GM21367 (cell line): ENCODE measurements around the gene SFXN5.

Experiments used
- ATAC-seq: cut with Tn5 transposase; IDR thresholded peaks from one replicate; pipeline ENCODE4 v1.9.1; 2021; ENCODE audit not compliant: unreplicated experiment

Gene SFXN5

GRCh38 chr2:72958542-72959385 lies 112.7 kb downstream of the SFXN5 start:
- ATAC-seq: no peak

DNA sequence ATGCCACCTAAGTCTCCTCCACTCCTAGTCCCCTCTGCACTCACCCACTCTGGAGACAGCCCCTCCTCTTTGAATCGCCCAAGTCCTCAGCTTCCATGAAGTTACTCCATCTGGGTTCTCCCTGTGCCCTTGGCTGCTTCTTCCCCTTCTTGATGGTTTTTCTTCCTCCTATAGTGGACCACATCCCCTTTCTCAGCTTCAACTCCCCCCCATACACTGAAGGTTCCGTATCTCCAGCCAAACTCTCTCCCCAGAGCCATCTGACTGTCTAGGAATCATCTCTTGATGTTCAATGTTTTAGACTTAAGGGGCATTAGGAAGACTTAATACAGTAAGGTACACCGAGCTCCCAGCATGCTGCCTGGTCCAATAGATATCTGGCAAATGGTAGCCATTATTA lies 114.6 kb downstream of the SFXN5 start:
- no peak for ATAC-seq

GRCh38 chr2:72956050-72956395 lies 115.5 kb downstream of the SFXN5 start:
- ATAC-seq: no peak

DNA sequence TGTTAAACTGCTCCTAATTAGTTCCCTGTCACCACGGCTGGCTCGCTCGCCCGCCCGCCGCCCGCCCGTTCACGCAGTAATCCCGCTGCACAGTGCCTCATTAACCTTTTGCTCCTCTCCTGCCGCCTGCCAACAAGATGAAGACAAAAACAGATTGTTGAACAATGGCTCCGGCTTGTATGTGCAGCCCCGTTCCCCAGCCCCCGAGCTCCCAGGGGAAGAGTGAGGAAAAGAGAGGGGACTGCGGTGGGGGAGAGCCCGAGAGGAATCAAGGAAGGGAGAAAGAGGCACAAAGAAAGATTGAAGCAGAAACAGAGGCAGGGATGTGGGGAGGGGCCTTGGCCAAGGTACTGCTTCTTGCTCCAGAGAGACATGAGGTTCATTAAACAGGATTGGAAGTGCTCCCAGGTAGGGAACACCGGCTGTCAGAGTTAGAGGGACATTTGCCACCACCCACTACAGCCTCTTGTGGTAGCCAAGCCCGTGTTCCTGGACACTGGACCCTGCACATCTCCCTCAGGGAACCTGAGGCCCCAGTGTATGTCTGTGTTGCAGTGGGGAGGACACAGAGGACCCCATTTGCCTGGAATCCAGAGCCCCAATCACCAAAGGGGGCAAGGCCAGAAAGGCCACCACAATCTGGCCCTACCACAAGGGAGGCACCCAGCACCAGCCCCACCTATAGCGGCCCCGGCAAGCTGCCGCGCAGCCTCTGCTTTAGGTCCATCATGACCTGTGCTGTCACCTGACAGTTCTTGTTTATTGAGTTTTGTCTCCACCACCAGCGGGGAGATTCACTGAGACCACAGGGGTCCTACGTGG lies 116.1 kb downstream of the SFXN5 start:
- no peak for ATAC-seq

DNA sequence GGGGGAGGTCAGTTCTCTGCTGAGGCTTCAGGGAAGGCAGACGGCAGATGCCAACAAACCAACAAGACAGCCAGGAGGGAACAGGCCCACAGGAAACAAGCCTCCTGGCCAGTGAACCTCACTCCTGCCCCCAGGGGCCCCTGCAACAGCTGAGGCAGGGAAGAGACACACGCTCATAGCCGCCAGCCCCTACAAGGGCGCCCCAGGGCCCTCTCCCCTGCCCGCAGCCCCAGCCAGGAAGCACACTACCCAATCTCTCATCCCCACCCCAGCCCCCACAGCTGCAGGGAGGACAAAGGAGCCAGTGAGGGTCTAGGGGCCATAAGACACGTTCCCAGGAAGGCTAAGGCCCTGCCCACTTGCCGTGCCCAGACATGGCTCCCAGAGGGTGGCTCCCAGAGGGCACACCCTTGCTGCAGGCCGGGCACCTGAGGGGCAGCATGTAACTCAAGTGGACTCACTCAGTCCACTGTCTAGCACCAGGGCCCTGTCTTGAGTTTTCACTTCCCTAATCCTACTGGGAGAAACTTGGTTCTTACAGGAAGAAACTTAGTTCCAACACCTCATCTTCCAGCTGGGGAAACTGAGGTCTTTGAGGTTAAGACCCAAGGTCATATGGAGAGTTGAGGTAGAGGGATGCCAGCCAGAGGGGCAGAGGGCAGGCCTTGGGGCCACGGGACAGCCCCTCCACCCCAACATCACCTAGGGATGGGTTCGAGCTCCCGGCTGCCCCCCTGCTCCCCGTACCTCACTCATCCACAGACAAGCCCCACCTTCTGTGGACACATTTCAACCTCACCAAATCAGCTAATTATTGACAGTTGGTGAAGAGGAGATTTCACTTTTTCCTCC lies 116.9 kb downstream of the SFXN5 start:
- ATAC-seq: no peak

- ATAC-seq: no peak
Observed at GRCh38 chr2:72953976-72954375, 117.5 kb downstream of the SFXN5 start.

DNA sequence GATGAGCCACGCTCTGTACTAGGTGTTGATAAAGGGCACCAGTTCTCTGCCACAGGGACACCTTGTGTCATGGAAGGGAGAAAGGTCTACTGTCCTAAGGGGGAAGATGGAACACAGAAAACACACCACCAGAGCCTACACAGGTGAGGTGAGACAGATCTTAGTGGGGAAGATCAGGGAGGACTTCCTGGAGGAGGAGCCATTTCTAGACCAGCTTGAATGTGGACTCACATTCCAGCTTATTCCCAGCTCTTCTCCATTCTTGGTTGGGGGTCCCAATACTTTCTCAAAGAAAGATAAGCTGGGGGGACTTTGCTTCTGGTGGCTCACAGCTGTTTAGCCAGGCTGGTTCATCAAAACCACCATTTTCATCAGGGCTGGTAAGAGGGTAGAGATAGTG lies 118.0 kb downstream of the SFXN5 start:
- no peak for ATAC-seq

DNA sequence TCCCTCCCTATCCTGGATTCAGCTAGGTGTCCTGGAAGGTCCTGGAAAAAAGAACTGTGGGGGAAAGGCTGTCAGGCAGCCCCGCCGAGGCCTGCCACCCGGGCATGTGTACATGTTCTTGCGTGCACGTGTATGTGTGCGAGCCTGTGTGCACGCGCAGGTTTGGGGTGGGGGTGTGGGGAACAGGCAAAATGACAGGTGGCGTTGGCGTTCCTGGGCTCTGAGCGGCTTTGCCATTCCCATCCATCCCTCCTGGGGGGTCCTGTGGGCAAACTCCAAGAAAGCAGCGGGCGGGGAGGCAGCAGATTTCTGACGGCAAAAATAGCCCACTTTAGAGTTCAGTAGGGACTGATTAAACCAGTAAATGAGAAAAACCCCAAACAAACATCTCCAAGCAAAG lies 118.6 kb downstream of the SFXN5 start:
- no peak for ATAC-seq

DNA sequence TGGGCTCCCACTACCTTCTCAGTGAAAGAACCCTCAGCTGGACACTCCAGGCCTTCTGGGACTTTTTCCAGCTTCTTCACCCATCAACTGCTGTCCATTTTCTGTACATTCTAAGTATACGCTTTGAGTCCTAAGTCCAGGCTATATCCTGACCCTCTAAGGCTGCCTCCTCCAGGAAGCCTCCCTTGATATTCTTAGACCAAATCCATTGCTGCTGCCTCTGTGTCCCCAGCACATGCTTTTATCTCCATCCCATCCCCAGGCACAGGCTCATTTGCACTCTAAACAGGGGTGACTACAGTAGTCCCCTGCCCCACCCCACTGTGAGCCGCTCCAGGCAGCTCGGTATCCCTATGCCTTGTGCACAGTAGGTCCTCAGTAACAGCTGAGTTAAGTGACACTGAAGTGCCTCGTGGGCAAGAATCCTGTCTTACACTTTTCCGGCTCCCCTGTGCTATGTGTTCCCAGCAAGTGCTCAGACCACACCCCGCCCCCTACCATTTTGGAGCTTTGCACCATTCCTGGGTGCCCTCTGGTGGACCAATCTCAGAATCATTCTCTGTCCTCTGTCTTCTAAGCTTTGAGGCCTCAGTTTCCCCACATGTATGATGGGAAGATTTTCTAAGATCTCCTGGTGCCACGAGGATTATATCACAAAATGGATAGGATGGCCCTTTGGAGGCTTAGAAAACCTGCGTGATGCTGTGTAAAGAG lies 119.2 kb downstream of the SFXN5 start:
- ATAC-seq: no peak

DNA sequence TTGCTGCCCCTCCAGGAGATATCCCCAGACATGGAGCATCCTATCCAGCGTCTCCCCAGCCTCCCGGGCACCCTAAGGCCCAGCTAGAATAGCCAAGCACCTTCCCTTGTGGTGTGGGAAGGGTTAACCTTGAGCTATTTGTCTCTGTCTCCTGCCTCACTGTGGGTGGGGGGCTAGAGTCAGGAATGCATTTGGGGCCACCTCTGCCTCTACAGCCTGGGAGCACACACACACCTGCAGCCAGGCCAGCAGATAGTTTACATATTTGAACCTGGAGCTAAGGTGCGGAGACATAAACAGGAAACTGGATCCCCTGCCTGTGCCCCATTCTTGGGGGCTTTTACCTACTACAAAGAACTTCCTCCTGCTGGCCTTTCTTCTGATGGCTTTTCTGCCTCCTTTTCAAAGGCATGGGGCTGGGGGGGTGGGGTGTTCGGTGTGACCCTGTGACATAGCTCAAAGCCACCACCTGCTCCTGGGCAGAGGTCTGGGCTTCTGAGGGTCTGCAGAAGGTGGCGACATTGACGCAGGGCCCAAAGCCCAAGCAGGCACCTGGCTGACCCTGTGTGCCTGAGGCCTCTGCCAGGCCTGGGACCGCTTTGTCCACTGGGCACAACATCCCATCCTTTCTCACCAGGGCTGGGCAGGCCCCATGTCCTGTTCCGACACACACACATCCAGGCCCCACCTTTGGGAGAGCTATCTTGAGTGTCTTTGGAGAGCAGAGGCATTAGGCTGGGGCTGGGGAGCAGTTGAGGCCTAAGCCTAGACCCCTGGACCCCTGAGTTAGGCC lies 120.0 kb downstream of the SFXN5 start:
- ATAC-seq: no peak

- no peak for ATAC-seq
Observed at GRCh38 chr2:72950558-72951255, 120.8 kb downstream of the SFXN5 start.

DNA sequence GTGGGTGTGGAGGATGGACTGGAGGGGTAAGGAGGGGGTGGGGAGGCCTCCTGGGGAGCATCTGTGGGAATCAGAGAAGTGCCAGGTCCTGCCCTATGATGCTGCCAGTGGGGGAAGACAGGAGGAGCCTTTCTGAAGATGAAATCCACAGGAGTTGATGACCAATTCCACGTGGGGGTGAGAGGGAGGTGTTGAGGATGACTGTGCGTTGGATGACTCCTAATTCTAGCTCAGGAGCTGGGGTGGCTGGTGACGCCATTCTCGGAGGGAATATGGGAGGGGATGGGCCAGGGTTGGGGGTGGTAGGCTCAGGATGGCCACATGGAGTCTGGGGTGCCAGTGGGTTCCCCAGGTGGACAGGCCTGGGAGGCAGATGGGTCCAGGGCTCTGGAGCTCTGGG lies 121.9 kb downstream of the SFXN5 start:
- ATAC-seq: no peak

- no peak for ATAC-seq
Observed at GRCh38 chr2:72949045-72949444, 122.5 kb downstream of the SFXN5 start.

- no peak for ATAC-seq
Observed at GRCh38 chr2:72947952-72948830, 123.3 kb downstream of the SFXN5 start.

GRCh38 chr2:72946466-72946865 lies 125.0 kb downstream of the SFXN5 start:
- no peak for ATAC-seq

GRCh38 chr2:72945450-72946019 lies 126.0 kb downstream of the SFXN5 start:
- ATAC-seq: no peak

DNA sequence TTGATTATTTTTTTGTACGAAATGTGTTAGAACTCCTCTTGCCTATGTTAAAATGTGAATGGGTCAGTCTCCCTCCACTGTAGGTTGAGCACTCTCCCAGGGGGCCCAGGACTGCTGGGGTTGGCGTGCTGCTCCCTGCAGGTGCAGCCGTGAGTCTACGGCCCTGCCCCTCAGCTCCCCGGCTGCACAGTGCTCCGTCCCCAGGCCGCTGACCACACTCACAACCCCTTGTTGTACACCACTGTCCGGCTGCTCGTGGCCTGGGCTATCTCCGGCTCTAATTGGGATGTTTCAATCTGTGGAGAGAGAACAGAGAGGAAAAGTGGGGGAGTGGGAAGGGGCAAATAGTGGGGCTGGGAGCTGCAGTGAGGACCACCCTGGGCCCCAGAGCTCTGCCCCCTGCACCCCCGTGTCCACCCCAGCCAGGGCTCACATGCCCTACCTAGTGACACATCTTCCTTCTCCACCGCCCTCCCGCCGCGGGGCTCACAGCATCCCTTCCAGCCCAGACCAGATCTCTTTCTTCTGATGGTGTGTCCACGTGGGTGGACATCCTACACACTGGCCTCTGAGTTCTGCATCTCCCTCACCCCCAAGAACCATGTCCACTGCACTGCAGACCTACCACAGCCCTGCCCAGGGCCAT lies 126.6 kb downstream of the SFXN5 start:
- ATAC-seq: no peak
